NCI-H510A (cell line): ENCODE results near the gene RPS19BP1.

Experiments
- DNase-seq: peaks from one replicate; lab custom pipeline; 2025; lab: John Stamatoyannopoulos, UW

Gene RPS19BP1

GRCh38 chr22:39490135-39490798, 42.3 kb downstream of the RPS19BP1 start:
- no peak for DNase-seq

GRCh38 chr22:39489094-39490068, 43.2 kb downstream of the RPS19BP1 start:
- DNase-seq: no peak

- DNase-seq: no peak
Observed at GRCh38 chr22:39488563-39489083, 43.9 kb downstream of the RPS19BP1 start.

- no peak for DNase-seq
Observed at GRCh38 chr22:39487826-39488520, 44.6 kb downstream of the RPS19BP1 start.

GRCh38 chr22:39486951-39487825, 45.4 kb downstream of the RPS19BP1 start:
- DNase-seq: no peak

GRCh38 chr22:39482768-39483167, 49.8 kb downstream of the RPS19BP1 start:
- DNase-seq: no peak

- DNase-seq: no peak
Observed at GRCh38 chr22:39481595-39481994, 51.0 kb downstream of the RPS19BP1 start.

GRCh38 chr22:39481054-39481453, 51.5 kb downstream of the RPS19BP1 start:
- no peak for DNase-seq

GRCh38 chr22:39480557-39480956, 52.0 kb downstream of the RPS19BP1 start:
- DNase-seq: no peak

GRCh38 chr22:39479254-39479653, 53.3 kb downstream of the RPS19BP1 start:
- DNase-seq: no peak
